GM21786 (cell line): ENCODE data around the gene TREM1.
A peak's percentile ranks its signal among the peaks of the same experiment; 100 is the strongest.
"Not testable (repeated sequence)": the region's sequence is repeated elsewhere in the genome, so short reads cannot be mapped to it uniquely, and the experiment has no call there.

Source experiments
- ATAC-seq: cut with Tn5 transposase; IDR thresholded peaks from one replicate; pipeline ENCODE4 v1.9.1; 2021; ENCODE audit not compliant: unreplicated experiment

The TREM1 gene

DNA sequence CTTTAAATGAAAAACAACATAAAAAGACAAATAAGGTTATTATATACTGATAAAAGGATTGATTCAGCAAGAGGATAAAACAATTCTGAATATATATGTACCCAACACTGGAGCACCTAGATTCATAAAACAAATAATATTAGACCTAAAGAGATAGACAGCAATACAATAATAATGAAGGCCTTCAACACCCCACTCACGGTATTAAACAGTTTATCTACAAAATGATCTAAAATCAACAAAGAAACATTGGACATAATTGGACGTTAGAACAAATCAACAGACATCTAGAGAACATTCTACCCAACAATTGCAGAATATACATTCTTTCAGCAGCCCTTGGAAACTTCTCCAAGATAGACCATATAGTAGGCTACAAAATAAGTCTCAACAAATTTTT lies 24.1 kb downstream of the TREM1 start:
- ATAC-seq: no peak

DNA sequence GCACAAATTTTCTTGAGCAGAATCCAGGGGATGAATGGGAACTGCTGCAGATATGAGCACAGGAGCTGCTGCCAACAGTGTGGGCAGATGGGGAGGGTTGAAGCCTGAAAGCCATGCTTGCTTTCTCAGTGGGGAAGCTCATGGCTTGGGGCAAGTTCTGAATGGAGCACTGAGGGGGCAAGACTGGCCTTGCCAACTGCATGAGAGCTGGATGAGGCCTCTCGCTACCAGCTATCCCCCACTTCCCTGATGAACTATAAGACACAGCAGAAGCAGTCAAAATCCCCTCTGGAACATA lies 28.3 kb downstream of the TREM1 start:
- ATAC-seq: no peak

DNA sequence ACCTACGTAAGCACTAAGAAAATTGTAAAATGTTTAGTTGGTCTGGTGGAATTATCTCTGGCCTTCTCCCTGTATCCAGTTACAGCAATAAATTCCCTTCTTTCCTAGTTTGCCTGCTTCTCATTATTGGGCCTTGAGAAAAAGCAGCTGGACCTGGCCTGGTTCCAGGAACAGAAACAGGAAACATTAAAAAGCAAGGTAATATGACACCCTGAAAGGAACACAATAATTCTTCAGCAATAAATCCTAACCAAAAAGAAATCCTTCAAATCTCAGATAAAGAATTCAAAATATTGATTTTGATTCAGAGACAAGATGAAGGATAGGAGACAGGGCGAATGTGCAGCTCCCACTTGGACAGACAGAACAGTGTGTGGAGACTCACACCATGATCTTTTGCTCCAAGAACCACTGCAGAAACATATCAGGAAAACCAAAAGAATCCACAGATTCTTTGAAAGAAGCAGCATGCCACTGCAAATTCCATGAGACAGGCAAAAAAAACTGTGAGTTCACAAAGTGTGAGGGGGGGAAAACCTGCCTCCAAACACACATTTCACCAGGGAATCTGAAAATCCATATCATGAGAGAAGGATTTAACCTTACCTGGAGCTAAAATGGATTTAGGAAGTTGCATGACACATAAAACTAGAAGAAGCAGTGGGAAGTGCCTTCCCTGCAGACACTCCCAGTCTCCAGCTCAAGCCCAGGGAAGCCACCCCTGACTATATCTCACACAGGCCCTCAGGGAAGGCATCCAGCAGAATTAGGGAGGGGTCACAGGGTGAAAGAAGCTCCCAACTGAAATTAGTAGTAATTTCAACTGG lies 28.9 kb downstream of the TREM1 start:
- no peak for ATAC-seq

DNA sequence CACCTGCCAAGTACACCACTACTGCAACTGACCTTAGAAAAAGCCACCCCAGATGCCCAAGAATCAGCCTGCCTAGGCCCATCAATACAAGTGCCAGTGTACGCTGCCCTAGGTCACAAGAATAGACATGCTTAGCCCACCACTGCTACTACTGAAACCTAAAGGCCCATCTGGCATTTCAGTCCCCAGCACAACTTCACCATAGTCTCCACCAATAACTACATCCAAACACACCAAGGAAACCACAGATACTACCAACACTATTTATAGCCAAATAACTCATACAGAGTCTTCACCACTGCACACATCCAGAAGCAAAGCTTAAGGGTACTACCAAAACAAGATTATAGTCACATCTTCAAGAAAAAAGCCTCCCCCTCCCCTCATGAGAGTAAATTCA lies 30.1 kb downstream of the TREM1 start:
- peak; percentile 80 for ATAC-seq

DNA sequence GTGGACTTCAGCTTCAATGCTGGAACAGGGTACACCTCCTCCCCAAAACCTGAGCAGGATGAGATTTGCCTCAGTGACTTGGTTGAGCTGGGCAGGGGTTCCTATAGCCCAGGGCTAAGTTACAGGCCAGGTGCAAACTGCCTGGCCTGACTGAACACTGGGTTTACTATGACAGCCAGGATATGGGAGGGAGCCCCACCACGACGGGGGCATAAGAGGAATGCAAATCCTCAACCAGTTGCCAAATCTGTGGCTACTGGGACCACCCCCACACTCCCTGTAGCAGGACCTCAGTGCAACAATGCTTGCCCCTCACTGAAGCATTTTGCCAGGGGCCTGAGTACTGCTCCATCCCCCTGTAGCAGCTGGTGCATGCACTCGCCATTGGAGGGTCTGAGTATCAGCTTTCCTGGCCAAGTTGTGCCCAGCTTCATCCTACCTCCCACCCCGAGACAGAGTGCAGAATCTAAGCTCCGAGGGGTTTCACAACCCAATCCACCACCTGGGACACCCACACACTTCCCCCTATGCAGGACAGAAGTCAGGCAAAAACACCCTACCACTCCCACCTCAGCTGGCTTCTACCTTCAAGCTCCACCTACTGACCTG lies 30.7 kb downstream of the TREM1 start:
- ATAC-seq: no peak

- no peak for ATAC-seq
Observed at GRCh38 chr6:41255110-41255509, 31.4 kb downstream of the TREM1 start.

DNA sequence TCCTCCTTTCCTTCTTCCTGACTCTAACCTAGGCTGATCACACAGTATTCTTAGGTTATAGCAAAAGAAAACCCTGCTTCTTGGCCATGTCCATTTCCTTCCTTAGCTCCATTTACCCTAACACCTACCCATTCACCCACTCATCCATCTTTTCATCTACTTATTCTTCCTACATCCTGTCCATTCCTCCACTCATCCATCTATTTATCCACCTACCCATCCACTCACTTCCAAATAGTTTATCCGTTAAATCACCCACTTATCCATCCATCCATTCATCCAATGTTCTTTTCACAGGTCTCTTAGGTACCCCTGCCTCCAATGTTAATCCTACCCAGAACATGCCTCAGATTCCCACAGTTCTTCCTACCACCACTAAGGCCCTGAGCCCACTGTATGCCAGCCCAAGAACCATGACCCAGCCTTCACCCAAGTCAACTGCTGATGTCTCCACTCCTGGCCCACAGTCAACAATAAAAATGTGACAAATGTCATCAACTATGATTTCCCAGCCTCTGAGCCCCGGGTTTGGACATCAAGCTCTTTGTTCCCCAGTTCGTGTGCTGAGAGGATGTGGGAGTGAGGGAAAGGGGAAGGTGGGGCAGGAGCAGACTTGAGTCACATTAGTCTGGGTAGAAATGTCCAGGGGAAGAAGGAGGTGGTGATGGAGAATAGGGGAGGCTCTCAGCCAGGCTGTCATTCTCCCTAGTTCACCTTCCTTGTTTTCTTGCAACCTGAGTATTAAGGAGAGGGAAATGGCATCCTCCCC lies 33.9 kb downstream of the TREM1 start:
- no peak for ATAC-seq

- ATAC-seq: no peak
Observed at GRCh38 chr6:41247882-41248705, 38.4 kb downstream of the TREM1 start.

- no peak for ATAC-seq
Observed at GRCh38 chr6:41247288-41247865, 39.1 kb downstream of the TREM1 start.

GRCh38 chr6:41246529-41246928 lies 40.0 kb downstream of the TREM1 start:
- not testable (repeated sequence) for ATAC-seq

GRCh38 chr6:41239467-41240159 lies 46.9 kb downstream of the TREM1 start:
- no peak for ATAC-seq

DNA sequence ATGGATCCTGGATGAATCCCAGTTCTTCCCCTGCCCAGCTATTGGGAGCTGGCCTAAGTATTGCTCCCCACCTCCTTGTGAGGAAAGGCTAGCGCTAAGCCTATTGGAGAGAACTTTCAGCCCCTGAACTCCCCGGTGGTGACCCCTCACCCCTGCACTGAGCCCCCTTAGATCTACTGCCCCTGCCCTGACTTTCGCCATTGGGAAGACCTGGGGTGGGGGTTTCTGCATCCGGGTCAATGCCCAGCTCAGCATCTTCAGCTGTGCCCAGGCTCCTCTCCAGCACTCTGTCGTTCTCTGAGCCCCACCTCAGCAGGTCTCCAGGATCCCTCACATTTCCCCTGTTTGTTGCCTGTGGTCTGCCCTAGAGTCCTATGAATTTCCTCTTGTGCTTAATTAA lies 49.4 kb downstream of the TREM1 start:
- ATAC-seq: no peak

GRCh38 chr6:41236276-41236675 lies 50.2 kb downstream of the TREM1 start:
- no peak for ATAC-seq

DNA sequence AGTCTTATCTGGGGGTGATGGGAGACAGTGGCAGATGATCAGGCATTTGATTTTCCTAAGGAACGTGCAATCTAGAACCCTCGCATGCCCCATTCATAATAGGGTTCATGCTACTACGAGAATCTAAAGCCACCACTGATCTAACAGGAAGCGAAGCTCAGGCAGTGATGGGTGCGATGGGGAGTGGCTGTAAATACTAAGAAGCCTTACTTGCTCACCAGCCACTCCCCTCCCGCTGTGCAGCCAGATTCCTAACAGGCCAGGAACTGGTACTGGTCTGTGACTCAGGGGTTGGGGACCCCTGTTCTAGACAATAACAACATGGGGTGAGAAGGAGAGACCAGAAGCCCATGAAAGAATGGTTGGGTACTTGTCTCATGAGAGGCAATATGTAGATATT lies 53.8 kb downstream of the TREM1 start:
- no peak for ATAC-seq

GRCh38 chr6:41231246-41231645 lies 55.2 kb downstream of the TREM1 start:
- ATAC-seq: no peak

GRCh38 chr6:41229721-41230120 lies 56.8 kb downstream of the TREM1 start:
- ATAC-seq: no peak

DNA sequence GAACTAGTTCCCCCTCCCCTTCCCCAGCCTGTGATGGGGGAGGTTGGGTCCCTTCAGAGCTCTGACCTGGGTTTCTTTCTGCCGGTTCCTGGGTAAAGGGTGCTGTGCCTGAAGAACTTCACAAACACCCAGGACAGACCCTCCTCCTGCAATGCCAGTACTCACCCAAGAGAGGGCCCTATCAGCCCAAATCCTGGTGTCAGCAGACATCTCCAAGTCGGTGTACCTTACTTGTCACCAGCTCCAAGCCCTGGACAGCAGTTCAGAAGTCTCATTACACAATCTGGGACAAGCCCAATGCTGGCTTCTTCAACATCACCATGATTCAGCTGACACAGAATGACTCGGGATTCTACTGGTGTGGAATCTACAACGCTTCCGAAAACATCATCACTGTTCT lies 57.9 kb downstream of the TREM1 start:
- ATAC-seq: no peak

DNA sequence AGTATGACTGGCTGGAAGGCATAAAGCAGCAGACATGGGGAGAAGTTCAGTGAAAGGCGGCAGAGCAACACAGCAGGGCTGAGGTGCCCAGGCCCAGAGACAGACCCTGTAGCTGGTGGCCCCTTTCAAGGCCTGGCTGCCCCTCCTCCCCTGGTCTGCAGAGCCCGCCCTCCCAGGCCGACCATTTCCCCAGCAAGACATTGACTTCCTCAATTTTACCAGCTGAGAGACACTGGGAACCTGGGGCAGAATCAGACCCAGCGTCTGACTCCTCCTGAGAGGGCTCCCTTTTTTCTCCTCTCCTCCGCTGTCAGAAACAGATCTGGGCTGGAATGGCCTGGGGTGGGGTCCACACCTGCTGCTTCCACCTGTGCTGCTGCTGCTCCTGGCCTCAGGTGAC lies 58.4 kb downstream of the TREM1 start, which contains the start of gene TREML4:
TSS of gene TREML4 (plus strand) at position 254 of the 400 bp plus-strand sequence. CDS start at position 333, 79 bp downstream.
- ATAC-seq: no peak

DNA sequence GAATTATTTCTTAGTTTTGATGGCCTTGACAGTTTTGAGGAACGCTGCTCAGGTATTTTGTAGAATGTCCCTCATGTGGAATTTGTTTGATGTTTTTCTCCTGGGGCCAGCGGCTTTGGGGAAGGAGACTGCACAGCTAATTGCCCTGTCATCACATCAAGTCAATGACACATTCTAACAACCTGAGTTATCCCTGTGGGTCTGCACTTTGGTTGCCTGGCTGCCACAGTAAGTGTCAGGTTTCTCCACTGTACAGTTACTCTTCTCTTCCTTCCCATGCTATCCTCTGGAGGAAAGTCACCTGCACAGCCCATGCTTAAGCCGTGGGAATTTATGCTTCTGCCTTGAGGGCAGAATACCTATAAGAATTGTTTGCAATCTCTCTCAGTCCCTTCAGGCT lies 59.7 kb downstream of the TREM1 start:
- no peak for ATAC-seq

DNA sequence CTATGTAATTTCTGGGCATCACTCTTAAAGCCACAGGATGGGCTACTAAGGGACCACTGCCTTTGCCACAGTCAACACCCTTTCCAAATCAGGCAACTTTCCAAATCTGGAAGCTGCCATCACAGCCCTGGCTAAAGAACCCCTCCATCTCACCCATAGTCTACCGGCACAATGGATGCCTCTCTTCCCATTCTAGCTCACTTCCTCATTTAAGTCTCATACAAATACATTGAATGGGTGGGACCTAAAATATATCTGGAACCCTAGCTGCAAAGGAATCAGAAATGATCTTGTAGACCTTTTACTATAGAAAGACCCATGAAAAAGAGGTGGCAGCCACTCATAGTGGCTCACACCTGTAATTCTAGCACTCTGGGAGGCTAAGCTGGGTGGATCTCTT lies 61.7 kb downstream of the TREM1 start:
- no peak for ATAC-seq
